ENCODE data around the gene FHIT.

Gene FHIT

DNA sequence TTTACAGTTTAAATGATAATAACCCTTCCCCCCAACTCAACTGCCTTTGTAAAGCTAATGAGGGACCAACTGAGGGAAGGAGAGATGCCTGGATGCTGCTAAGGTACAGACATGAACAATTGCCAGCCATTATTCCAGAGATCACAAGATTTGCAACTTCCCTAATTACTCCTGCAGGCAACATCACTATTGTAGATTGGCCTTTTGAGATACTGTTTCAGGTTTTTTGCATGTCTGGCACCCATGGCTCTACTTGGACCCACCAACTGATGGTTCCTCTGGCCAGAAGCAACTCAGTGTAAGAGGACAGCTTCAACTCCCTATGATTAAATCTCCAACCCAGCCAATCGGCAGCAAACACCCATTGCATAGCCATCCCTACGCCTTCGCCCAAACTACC, 478.7 kb downstream of the FHIT start:
- DNase-seq: peak; percentile 6
- TF ChIP-seq, protein P1, sequence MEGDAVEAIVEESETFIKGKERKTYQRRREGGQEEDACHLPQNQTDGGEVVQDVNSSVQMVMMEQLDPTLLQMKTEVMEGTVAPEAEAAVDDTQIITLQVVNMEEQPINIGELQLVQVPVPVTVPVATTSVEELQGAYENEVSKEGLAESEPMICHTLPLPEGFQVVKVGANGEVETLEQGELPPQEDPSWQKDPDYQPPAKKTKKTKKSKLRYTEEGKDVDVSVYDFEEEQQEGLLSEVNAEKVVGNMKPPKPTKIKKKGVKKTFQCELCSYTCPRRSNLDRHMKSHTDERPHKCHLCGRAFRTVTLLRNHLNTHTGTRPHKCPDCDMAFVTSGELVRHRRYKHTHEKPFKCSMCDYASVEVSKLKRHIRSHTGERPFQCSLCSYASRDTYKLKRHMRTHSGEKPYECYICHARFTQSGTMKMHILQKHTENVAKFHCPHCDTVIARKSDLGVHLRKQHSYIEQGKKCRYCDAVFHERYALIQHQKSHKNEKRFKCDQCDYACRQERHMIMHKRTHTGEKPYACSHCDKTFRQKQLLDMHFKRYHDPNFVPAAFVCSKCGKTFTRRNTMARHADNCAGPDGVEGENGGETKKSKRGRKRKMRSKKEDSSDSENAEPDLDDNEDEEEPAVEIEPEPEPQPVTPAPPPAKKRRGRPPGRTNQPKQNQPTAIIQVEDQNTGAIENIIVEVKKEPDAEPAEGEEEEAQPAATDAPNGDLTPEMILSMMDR (IDR thresholded peaks at IDR 0.05; ENCODE audit: low read depth, low read length): no peak
- H3K4me1 ChIP-seq: no peaks in the 10 kb centered on the region; the same call in none of the 2 replicates

DNA sequence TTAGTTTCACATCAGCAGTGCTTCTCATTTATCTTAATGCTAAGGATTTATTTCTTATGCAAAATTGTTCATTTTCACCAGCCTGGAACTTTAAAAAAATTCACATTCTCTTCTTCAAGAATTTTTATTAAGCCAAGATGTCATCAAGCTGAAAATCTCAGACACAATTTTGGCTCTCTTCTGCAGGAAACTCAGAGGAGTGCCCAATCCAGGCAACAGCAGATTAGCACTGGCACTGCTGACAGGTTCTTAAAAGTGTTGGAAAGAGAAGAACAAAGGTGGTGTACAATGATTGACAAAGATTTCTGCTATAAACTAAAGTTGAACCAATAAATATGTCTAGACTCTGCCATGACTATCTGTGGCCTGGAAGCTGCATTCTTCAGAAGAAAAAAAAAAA, 479.5 kb downstream of the FHIT start:
- Histone ChIP-seq H3K27me3 (no peaks in the 10 kb centered on the region), H3K9me3 (no peaks in the 10 kb centered on the region), H3K4me1 (no peaks in the 10 kb centered on the region; the same call in none of the 2 replicates), H3K4me3 (ENCODE audit: low read depth, low read length) (no peak overlapping the region), H3K36me3 (no peaks in the 10 kb centered on the region)
- TF ChIP-seq, protein P1 (IDR thresholded peaks at IDR 0.05; ENCODE audit: low read depth, low read length): no peak
- no peak for DNase-seq

More for the DNA sequence above, 478.7 kb downstream of the FHIT start:
- no peak overlapping the region for H3K4me3 ChIP-seq (ENCODE audit: low read depth, low read length)
- no peaks in the 10 kb centered on the region for H3K27me3 ChIP-seq
- H3K36me3 ChIP-seq: no peaks in the 10 kb centered on the region
- H3K9me3 ChIP-seq: no peaks in the 10 kb centered on the region

DNA sequence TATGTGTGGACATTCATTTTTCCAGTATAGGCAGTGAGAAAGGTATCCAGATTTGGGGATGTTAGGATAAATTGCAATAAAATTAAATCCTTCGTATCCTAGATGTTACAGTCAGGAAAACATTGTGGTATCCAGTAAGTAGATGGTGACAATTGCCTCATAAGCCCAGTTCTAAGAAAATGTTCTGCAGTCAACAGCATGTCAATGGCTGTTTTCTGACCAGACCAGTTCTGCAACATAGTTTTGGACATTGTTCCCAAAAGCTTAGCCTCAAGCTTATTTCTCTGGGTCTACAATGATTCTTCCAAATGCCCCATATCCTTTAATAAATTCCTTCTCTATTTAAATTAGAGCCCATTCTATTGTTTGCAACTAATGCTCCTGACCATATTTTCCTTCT, 480.7 kb downstream of the FHIT start:
- TF ChIP-seq, protein P1 (IDR thresholded peaks at IDR 0.05; ENCODE audit: low read depth, low read length): no peak
- no peaks in the 10 kb centered on the region for H3K9me3 ChIP-seq
- no peaks in the 10 kb centered on the region for H3K27me3 ChIP-seq
- no peaks in the 10 kb centered on the region for H3K36me3 ChIP-seq
- DNase-seq: no peak
- H3K4me3 ChIP-seq (ENCODE audit: low read depth, low read length): no peak overlapping the region
- H3K4me1 ChIP-seq: no peaks in the 10 kb centered on the region; the same call in none of the 2 replicates

DNA sequence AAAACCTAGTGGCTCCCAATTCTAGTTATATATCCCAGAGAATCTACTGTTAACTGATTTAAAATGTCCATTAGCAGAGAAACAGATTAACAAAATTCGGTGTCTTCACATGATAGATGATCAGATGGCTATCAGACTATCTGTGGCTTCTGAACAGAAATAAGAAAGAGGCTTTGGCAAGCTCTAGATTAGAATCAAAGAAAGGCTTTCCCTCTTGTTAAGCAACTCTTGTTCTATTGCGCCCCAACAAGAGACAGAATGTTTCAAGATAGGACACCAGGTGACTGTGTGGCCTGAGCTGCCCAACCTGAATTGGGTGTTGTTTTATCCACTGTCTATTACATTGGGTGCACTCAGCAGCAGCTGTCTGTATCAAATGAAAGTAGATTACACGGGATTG, 483.7 kb downstream of the FHIT start:
- TF ChIP-seq, protein P1 (IDR thresholded peaks at IDR 0.05; ENCODE audit: low read depth, low read length): no peak
- Histone ChIP-seq H3K9me3 (no peaks in the 10 kb centered on the region), H3K4me1 (no peaks in the 10 kb centered on the region; the same call in none of the 2 replicates), H3K4me3 (ENCODE audit: low read depth, low read length) (no peak overlapping the region), H3K27me3 (no peaks in the 10 kb centered on the region), H3K36me3 (no peaks in the 10 kb centered on the region)
- no peak for DNase-seq

DNA sequence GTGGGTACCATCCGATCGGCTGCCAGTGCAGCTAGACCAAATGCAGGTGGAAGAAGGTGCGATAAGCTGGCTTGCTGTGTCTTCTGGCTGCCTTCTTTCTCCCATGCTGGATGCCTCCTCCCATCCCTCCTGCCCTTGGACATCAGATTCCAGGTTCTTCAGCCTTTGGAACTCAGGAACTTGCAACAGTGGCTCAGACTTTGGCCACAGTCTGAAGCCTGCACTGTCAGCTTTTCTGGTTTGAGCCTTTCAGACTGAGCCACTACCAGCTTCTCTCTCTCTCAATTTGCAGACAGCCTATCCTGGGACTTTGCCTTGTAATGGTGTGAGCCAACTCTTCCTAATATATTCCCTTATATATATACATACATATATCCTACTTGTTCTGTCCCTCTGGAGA, 485.5 kb downstream of the FHIT start:
- Histone ChIP-seq H3K4me1 (no peaks in the 10 kb centered on the region; the same call in 1 of the 2 replicates), H3K4me3 (ENCODE audit: low read depth, low read length) (no peak overlapping the region), H3K36me3 (no peaks in the 10 kb centered on the region), H3K27me3 (no peaks in the 10 kb centered on the region), H3K9me3 (no peaks in the 10 kb centered on the region)
- TF ChIP-seq, protein P1 (IDR thresholded peaks at IDR 0.05; ENCODE audit: low read depth, low read length): no peak
- DNase-seq: no peak

DNA sequence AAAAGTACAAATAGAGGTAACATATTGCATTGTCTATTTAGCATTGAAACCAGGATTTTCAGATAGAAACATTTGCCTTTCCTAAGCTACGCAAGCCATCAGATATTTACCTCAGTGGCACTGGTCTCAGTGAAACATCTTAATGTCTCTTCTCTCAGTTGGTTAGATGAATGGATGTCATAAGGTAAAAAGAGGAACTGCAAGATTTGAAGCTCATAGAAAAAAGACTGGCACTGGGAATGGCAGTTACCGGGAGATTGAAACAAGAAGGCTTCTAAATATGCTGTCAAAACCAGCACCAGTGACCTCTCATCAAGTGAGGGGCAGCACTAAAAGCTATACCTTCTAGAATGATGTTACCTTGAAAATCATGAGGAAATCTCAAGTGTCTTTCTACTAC, 486.4 kb downstream of the FHIT start:
- no peak for DNase-seq
- H3K4me1 ChIP-seq: no peaks in the 10 kb centered on the region; the same call in 1 of the 2 replicates
- TF ChIP-seq, protein P1 (IDR thresholded peaks at IDR 0.05; ENCODE audit: low read depth, low read length): no peak
- no peak overlapping the region for H3K4me3 ChIP-seq (ENCODE audit: low read depth, low read length)
- H3K9me3 ChIP-seq: no peaks in the 10 kb centered on the region
- H3K36me3 ChIP-seq: no peaks in the 10 kb centered on the region
- no peaks in the 10 kb centered on the region for H3K27me3 ChIP-seq
